IMR-90 (cell line): ENCODE measurements around the gene ZFR2. TPM values are rescaled to one million over a fixed set of nuclear protein-coding genes. Genes with fewer than 3 reads are reported as not detected.

Experiments
- ATAC-seq: fragments of 200-7000 bp; cut with Tn5 transposase; 2 replicates; pipeline ENCODE4 v1.9.1; 2020; ENCODE audit warnings: low read depth, mild to moderate bottlenecking, moderate library complexity
- BruUV-seq: library from RNA; stranded (reverse); fragments of 400-500 nt; replicated peaks from 2 replicates; lab custom pipeline; 2021; lab: Mats Ljungman, UMichigan
- CTCF ChIA-PET: fragments of 300-600 bp; formaldehyde crosslinking; extraction: SDS; loops from one replicate; lab custom pipeline; 2021; ENCODE audit warnings: antibody characterized with exemption; lab: Yijun Ruan, JAX
- POLR2A ChIA-PET: fragments of 300-600 bp; sonication (Branson Sonifier 250); formaldehyde crosslinking; loops from one replicate; lab custom pipeline; 2022; ENCODE audit warnings: antibody characterized with exemption; ENCODE audit not compliant: unreplicated experiment; lab: Charles Lee
- DNase-seq: peaks from one replicate; pipeline ENCODE4 v3.0.0; 2013
- H2AFZ ChIP-seq: replicated peaks from 2 replicates; pipeline ENCODE3; 2013; ENCODE audit warnings: low read length, mild to moderate bottlenecking; ENCODE audit not compliant: poor library complexity
- H2AK5ac ChIP-seq: 2 replicates; pipeline ENCODE4 v1.6.1; 2013; ENCODE audit warnings: low read depth, low read length, inconsistent platforms
- H2AK9ac ChIP-seq: replicated peaks from 2 replicates; pipeline ENCODE3; 2013; ENCODE audit warnings: mild to moderate bottlenecking, low read depth, low read length, moderate library complexity; ENCODE audit not compliant: poor library complexity
- H2BK120ac ChIP-seq: 2 replicates; pipeline ENCODE4 v1.6.1; 2013; ENCODE audit warnings: low read depth, low read length, inconsistent platforms
- H2BK15ac ChIP-seq: 3 replicates; pipeline ENCODE4 v1.6.1; 2013; ENCODE audit warnings: low read depth, low read length, inconsistent platforms
- H2BK20ac ChIP-seq: 2 replicates; pipeline ENCODE4 v1.6.1; 2013; ENCODE audit warnings: low read depth, mild to moderate bottlenecking, inconsistent platforms, low read length, moderate library complexity
- H2BK5ac ChIP-seq: 2 replicates; pipeline ENCODE4 v1.6.1; 2013; ENCODE audit warnings: mild to moderate bottlenecking, low read depth, low read length, inconsistent platforms; ENCODE audit not compliant: poor library complexity, severe bottlenecking
- H3K14ac ChIP-seq: replicated peaks from 2 replicates; pipeline ENCODE4 v1.6.1; 2013; ENCODE audit warnings: low read depth, low read length, inconsistent platforms
- H3K18ac ChIP-seq: 2 replicates; pipeline ENCODE4 v1.6.1; 2013; ENCODE audit warnings: low read depth, low read length, control low read depth
- H3K23ac ChIP-seq: 2 replicates; pipeline ENCODE4 v1.6.1; 2013; ENCODE audit warnings: low read depth, low read length, inconsistent platforms
- H3K27ac ChIP-seq: 2 replicates; pipeline ENCODE4 v1.5.1; 2013; ENCODE audit warnings: mild to moderate bottlenecking, control low read depth, low read length; ENCODE audit not compliant: insufficient read depth
- H3K27me3 ChIP-seq: 2 replicates; pipeline ENCODE4 v1.6.1; 2013; ENCODE audit warnings: low read length; ENCODE audit not compliant: control insufficient read depth, insufficient read depth
- H3K36me3 ChIP-seq: 2 replicates; pipeline ENCODE4 v1.6.1; 2013; ENCODE audit warnings: low read length, mixed read lengths; ENCODE audit not compliant: control insufficient read depth, insufficient read depth
- H3K4ac ChIP-seq: 2 replicates; pipeline ENCODE4 v1.6.1; 2013; ENCODE audit warnings: low read depth, low read length, inconsistent platforms
- H3K4me1 ChIP-seq: 2 replicates; pipeline ENCODE4 v1.6.1; 2013; ENCODE audit warnings: low read length, mixed read lengths; ENCODE audit not compliant: control insufficient read depth, insufficient read depth
- H3K4me2 ChIP-seq: 2 replicates; pipeline ENCODE4 v1.6.1; 2013; ENCODE audit warnings: low read depth, mild to moderate bottlenecking, control low read depth, low read length, moderate library complexity
- H3K4me3 ChIP-seq: 2 replicates; pipeline ENCODE4 v1.5.1; 2013; ENCODE audit warnings: low read depth, mild to moderate bottlenecking, control low read depth, low read length, moderate library complexity; ENCODE audit not compliant: insufficient read depth
- H3K56ac ChIP-seq: 2 replicates; pipeline ENCODE4 v1.6.1; 2013; ENCODE audit warnings: low read length, inconsistent platforms; ENCODE audit not compliant: insufficient read depth; ENCODE audit errors: extremely low read depth
- H3K79me1 ChIP-seq, 2 experiments: 2 replicates each; pipeline ENCODE4 v1.6.1; 2013; ENCODE audit warnings: low read length in 2 of 2, inconsistent platforms in 1 of 2, low read depth in 1 of 2
- H3K9ac ChIP-seq: 2 replicates; pipeline ENCODE4 v1.6.1; 2013; ENCODE audit warnings: low read depth, low read length, control low read depth
- H3K9me1 ChIP-seq: 2 replicates; pipeline ENCODE4 v1.6.1; 2013; ENCODE audit warnings: low read length, inconsistent platforms; ENCODE audit not compliant: insufficient read depth
- H3K9me3 ChIP-seq: 2 replicates; pipeline ENCODE4 v1.6.1; 2013; ENCODE audit warnings: low read length; ENCODE audit not compliant: control insufficient read depth, insufficient read depth
- H4K20me1 ChIP-seq: 2 replicates; pipeline ENCODE4 v1.6.1; 2013; ENCODE audit warnings: low read length, inconsistent platforms; ENCODE audit not compliant: insufficient read depth
- H4K5ac ChIP-seq: 2 replicates; pipeline ENCODE4 v1.6.1; 2013; ENCODE audit warnings: mild to moderate bottlenecking, low read depth, low read length, control low read depth
- H4K8ac ChIP-seq, 2 experiments: 2 replicates each; pipeline ENCODE4 v1.6.1; 2013; ENCODE audit warnings: low read depth in 2 of 2, low read length in 2 of 2, control low read depth in 1 of 2, inconsistent platforms in 1 of 2
- H4K91ac ChIP-seq: 2 replicates; pipeline ENCODE4 v1.6.1; 2013; ENCODE audit warnings: low read depth, low read length, inconsistent platforms; ENCODE audit not compliant: insufficient read depth
- BHLHE40 ChIP-seq: fragments of 150-350 bp; IDR thresholded peaks from 2 replicates; pipeline ENCODE4 v1.6.1; 2016; ENCODE audit warnings: mild to moderate bottlenecking, low read depth, low read length
- CEBPB ChIP-seq: IDR thresholded peaks from 2 replicates; pipeline ENCODE4 v1.6.1; 2012; ENCODE audit warnings: low read depth, low read length, improper control_type of control experiment
- CHD1 ChIP-seq: IDR thresholded peaks from 2 replicates; pipeline ENCODE4 v1.6.1; 2012; ENCODE audit warnings: low read depth, low read length, improper control_type of control experiment
- CTCF ChIP-seq: conservative IDR thresholded peaks from 2 replicates; pipeline ENCODE4 v1.5.1; 2012; ENCODE audit warnings: mild to moderate bottlenecking, low read depth, low read length, improper control_type of control experiment
- FOS ChIP-seq: fragments of 150-350 bp; IDR thresholded peaks from 2 replicates; pipeline ENCODE4 v1.6.1; 2016; ENCODE audit warnings: low read depth, low read length
- MAFK ChIP-seq: IDR thresholded peaks from 2 replicates; pipeline ENCODE4 v1.6.1; 2012; ENCODE audit warnings: low read depth, low read length, improper control_type of control experiment
- MAZ ChIP-seq: IDR thresholded peaks from 2 replicates; pipeline ENCODE4 v1.6.1; 2012; ENCODE audit warnings: low read depth, mild to moderate bottlenecking, low read length, improper control_type of control experiment, moderate library complexity, borderline replicate concordance
- MXI1 ChIP-seq: IDR thresholded peaks from 2 replicates; pipeline ENCODE4 v1.6.1; 2012; ENCODE audit warnings: low read depth, mild to moderate bottlenecking, low read length, moderate library complexity, borderline replicate concordance
- NFE2L2 ChIP-seq: fragments of 150-350 bp; IDR thresholded peaks from 2 replicates; pipeline ENCODE4 v1.6.1; 2016; ENCODE audit warnings: low read depth, mild to moderate bottlenecking, low read length
- POLR2A ChIP-seq: IDR thresholded peaks from 2 replicates; pipeline ENCODE4 v1.6.1; 2012; ENCODE audit warnings: mild to moderate bottlenecking, low read depth, low read length
- RAD21 ChIP-seq: IDR thresholded peaks from 2 replicates; pipeline ENCODE4 v1.6.1; 2012; ENCODE audit warnings: low read length, improper control_type of control experiment
- RCOR1 ChIP-seq: IDR thresholded peaks from 2 replicates; pipeline ENCODE4 v1.6.1; 2012; ENCODE audit warnings: mild to moderate bottlenecking, low read length, improper control_type of control experiment; ENCODE audit not compliant: insufficient replicate concordance
- RFX5 ChIP-seq: IDR thresholded peaks from 2 replicates; pipeline ENCODE4 v1.8.0; 2012; ENCODE audit warnings: low read depth, mild to moderate bottlenecking, low read length, moderate library complexity
- SMC3 ChIP-seq: fragments of 150-350 bp; IDR thresholded peaks from 2 replicates; pipeline ENCODE4 v1.6.1; 2016; ENCODE audit warnings: low read depth, mild to moderate bottlenecking, antibody characterized with exemption, low read length, moderate library complexity
- WGBS, 2 experiments: methylation state at CpG; one replicate each; pipeline versions ENCODE4 v1.1.5 to v1.1.7; 2013; ENCODE audit warnings: missing lambda C conversion rate in 2 of 2; ENCODE audit not compliant: insufficient read length in 1 of 2; ENCODE audit errors: extremely low coverage in 2 of 2; 5-methylcytosine and 5-hydroxymethylcytosine counted together
- dilution Hi-C: fragments of 300-500 bp; cut with HindIII; formaldehyde crosslinking; loops from one replicate; pipeline ENCODE4 v1.14.3; 2018; ENCODE audit warnings: low sequenced_read_pairs; ENCODE audit not compliant: unreplicated experiment
- in situ Hi-C: fragments of 300-500 bp; cut with MboI; formaldehyde crosslinking; loops from 3 replicates; pipeline ENCODE4 v1.14.3; 2019; ENCODE audit warnings: low sequenced_read_pairs, inconsistent platforms, mixed read lengths
- intact Hi-C: fragments of 100-400 bp; cut with micrococcal nuclease; formaldehyde crosslinking; loops from 2 replicates; pipeline ENCODE4 v1.10.0; 2022
- polyA plus RNA-seq, 3 experiments: library from polyadenylated mRNA; depleted of rRNA; stranded (reverse); fragments of >200 nt; gene quantifications; 2 replicates each; pipeline ENCODE4 v1.2.3, GENCODE V29; 2012; ENCODE audit warnings: low replicate concordance in 1 of 3
- total RNA-seq: library from RNA; depleted of rRNA; stranded (reverse); fragments of >200 nt; gene quantifications from 2 replicates; pipeline ENCODE4 v1.2.3, GENCODE V29; 2012
- TF ChIP-seq, protein P1 (sequence below): fragments of 150-350 bp; IDR thresholded peaks from 2 replicates; pipeline ENCODE4 v1.6.1; 2017; ENCODE audit warnings: mild to moderate bottlenecking, antibody characterized with exemption, low read length, low read depth
- TF ChIP-seq, protein P2 (sequence below): fragments of 150-350 bp; IDR thresholded peaks from 2 replicates; pipeline ENCODE4 v1.6.1; 2016; ENCODE audit warnings: low read depth, mild to moderate bottlenecking, low read length, moderate library complexity, borderline replicate concordance

Gene ZFR2
- total and polyA plus RNA-seq, 2 of the 4 experiments (the other 2 are of a cell fraction), result 0.19 TPM; not detected in 1

GRCh38 chr19:3867971-3868769, 668 bp downstream of the ZFR2 start:
- no peaks in the 10 kb centered on the region for H4K20me1 ChIP-seq
- TF ChIP-seq NFE2L2, result no peak
- TF ChIP-seq BHLHE40, result no peak
- TF ChIP-seq RCOR1, result no peak
- TF ChIP-seq, protein P1, sequence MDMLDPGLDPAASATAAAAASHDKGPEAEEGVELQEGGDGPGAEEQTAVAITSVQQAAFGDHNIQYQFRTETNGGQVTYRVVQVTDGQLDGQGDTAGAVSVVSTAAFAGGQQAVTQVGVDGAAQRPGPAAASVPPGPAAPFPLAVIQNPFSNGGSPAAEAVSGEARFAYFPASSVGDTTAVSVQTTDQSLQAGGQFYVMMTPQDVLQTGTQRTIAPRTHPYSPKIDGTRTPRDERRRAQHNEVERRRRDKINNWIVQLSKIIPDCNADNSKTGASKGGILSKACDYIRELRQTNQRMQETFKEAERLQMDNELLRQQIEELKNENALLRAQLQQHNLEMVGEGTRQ, result no peak
- no peak for TF ChIP-seq RFX5
- no peak for TF ChIP-seq MAFK
- TF ChIP-seq CTCF, result no peak
- no peak for TF ChIP-seq MXI1
- TF ChIP-seq POLR2A, result no peak
- no peak for TF ChIP-seq RAD21
- TF ChIP-seq, protein P2, sequence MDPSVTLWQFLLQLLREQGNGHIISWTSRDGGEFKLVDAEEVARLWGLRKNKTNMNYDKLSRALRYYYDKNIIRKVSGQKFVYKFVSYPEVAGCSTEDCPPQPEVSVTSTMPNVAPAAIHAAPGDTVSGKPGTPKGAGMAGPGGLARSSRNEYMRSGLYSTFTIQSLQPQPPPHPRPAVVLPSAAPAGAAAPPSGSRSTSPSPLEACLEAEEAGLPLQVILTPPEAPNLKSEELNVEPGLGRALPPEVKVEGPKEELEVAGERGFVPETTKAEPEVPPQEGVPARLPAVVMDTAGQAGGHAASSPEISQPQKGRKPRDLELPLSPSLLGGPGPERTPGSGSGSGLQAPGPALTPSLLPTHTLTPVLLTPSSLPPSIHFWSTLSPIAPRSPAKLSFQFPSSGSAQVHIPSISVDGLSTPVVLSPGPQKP, result no peak
- no peak for TF ChIP-seq CHD1
- no peak for TF ChIP-seq FOS
- no peak for TF ChIP-seq SMC3
- no peak for TF ChIP-seq MAZ
- TF ChIP-seq CEBPB, result no peak
- H2BK120ac ChIP-seq, result no peak overlapping the region
- H4K5ac ChIP-seq, result no peak overlapping the region
- H4K91ac ChIP-seq, result no peak overlapping the region
- no peaks in the 10 kb centered on the region for H3K79me1 ChIP-seq
- no peak overlapping the region for H3K56ac ChIP-seq
- no peak overlapping the region for H3K23ac ChIP-seq
- no peak overlapping the region for H3K14ac ChIP-seq
- in situ Hi-C loops, result no loop called here
- H3K36me3 ChIP-seq, result no peaks in the 10 kb centered on the region
- H3K9me1 ChIP-seq, result no peaks in the 10 kb centered on the region
- H3K4me2 ChIP-seq, result no peak overlapping the region
- no peak overlapping the region for H3K18ac ChIP-seq
- H2AFZ ChIP-seq, result no peak overlapping the region
- no peak overlapping the region for H2BK15ac ChIP-seq
- no peak overlapping the region for H2AK5ac ChIP-seq
- H3K9me3 ChIP-seq, result peaks cover 8% of the 10 kb centered on the region
- BruUV-seq, result no TSS peak
- H2AK9ac ChIP-seq, result no peak overlapping the region
- H3K27ac ChIP-seq, result no peak overlapping the region
- no peaks in the 10 kb centered on the region for H3K4me1 ChIP-seq
- no peak overlapping the region for H2BK20ac ChIP-seq
- peaks cover 39% of the 10 kb centered on the region for H3K27me3 ChIP-seq
- dilution Hi-C loops, result no loop called here
- H2BK5ac ChIP-seq, result no peak overlapping the region
- H4K8ac ChIP-seq, result no peak overlapping the region
- ATAC-seq, result no peak
- no peak overlapping the region for H3K4me3 ChIP-seq
- CTCF ChIA-PET, result no interaction called here
- WGBS, 2 experiments, result 15% methylated on average over 10 of the region's 30 CpGs; no CpG with 5 or more reads in 1 of the 2 experiments
- POLR2A ChIA-PET, result no interaction called here
- DNase-seq, result no peak
- intact Hi-C loops, result no loop called here
- H3K9ac ChIP-seq, result no peak overlapping the region
- H3K4ac ChIP-seq, result no peak overlapping the region
